Activated CD8-positive, alpha-beta memory T cell treated with anti-CD3 and anti-CD28 coated beads, Interleukin-2, amount 50 U/mL, for 4 hours (primary cell): ENCODE data around the gene PXDC1.
"Not testable (repeated sequence)": the region's sequence is repeated elsewhere in the genome, so short reads cannot be mapped to it uniquely, and the experiment has no call there.

Source experiments
- DNase-seq: peaks from one replicate; pipeline ENCODE4 v3.0.0-alpha.2; 2020

Gene PXDC1

DNA sequence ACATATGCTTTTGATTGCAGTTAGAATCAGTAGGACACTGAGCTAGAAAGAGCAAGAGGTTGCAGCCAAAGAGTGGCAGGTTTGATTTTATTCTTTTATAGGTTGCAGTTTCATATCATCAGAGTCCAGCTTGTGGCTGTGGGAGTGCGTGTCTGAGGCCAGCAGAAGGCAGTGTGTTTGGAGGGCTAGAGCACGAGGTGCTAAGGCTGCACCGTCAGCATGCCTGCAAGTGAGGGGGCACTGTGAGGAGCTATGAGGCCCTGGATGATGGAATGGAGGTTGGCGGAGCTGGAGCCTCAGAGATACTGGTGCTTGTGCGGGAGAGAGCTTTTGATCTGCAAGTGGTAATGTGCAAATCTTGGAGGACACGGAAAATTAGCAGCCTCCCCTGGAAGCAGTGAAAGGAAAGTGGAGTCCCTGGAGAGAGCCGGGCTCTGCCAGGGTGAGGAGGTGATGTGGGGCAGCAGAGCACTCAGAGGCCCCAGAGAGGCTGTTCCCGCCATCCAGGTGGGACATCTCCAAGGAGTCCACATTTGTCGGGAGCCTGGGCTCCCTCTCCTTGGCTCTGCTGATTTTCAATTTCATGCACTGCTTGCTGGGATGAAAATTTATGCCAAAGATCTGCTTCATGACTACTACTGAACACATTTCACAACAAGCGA, 43.6 kb downstream of the PXDC1 start:
- DNase-seq, result no peak

DNA sequence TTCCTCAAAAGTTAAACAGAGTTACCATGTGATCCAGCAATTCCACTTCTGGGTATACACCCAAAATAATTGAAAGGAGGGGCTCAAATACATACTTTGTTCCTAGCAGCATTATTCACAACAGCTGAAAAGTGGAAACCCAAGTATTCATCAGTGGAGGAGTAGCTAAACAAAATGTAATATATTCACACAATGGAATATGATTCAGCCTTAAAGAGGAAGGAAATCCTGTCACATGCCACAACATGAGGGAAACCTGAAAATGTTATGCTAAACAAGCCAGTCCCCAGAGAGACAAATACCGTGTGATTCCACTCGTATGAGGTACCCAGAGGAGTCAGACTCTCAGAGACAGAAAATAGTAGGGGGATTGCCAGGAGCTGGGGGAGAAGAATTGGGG, 44.5 kb downstream of the PXDC1 start:
- DNase-seq, result no peak

DNA sequence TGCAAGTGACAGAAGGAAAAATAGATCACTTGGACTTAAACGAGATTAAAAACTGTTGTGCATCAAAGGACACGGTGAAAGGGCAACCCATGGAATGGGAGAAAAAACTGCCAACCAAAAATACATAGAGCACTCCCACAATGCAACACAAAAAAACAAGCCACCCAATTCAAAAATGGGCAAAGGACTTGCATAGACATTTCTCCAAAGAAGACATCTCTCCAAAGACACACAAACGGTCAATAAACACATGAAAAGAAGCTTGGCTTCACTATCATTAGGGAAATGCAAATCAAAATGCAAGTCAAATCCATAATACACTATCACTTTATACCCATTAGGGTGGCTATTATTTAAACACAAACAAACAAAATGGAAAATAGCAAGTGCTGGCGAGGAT, 45.0 kb downstream of the PXDC1 start:
- no peak for DNase-seq

DNA sequence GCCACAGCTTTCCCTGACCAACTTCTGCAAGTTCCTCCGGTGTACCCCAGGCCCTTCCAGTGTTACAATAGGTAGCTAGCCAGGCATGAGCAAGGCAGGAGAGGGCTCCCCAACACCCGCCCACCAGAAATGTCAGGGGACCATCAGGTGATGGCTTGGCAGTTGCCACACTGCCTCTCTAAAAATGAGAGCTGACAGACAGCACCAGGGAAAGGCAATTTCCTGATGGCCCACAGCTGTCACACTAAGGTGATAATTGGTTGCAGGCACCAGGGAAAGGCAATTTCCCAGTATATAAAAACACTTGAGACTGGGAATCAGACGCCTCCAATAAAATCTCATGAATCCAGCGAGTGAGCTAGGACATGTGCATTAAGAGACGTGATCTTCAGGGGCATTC, 49.9 kb downstream of the PXDC1 start:
- no peak for DNase-seq

DNA sequence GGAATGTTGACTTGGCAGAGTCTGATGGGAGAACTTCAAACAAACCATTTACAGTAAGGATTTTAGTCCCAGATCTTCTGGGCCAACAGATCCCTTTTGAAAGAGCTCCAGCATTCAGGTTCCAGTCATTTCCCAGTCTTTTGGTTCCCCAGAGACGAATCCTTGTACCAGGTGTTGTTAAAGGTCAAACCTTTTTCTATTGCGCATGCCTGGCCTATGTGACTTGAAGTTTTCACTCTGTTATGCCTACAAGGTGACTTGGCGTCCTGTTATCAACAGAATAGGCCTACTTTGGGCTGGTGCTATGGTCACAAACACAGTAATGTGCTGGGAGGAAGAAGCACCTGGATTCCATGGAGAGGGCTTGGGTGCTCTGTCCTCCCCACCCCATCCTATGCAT, 52.3 kb downstream of the PXDC1 start:
- no peak for DNase-seq

DNA sequence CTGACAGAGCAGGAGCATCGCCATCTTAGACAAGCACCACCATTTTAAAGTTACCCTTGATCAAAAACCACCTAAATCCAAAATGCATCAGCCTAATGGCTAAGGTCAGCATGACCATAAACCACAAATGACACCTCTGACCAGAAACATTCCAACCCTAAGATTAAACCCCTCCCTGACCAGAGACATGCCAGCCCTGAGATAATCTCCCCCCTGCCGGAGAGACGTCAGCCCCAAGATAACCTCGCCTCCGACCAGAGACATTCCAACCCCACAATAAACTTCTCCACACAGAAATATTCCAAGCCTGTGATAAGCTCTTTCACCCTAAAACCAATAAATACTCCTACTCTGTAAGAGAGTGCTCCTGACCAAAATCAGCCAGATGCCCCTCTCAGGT, 53.5 kb downstream of the PXDC1 start:
- DNase-seq, result no peak

DNA sequence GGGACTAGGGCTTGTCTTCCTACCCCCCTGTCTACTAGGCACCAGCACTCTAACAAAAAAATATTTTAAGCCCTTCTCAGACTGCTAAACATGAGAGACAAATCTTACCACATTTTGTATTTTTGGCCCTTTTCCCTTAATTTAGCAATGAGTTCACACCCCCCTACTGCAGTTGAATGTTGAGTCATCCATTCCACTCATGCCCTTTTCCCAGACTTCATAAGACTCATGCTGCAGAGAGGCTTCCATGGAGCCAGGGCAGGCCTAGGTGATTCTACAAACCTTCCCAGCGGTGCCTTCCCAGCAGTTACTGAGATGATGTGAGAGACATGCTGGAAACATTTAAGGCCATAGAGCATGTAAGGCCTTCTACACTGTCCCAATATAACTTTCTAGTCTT, 53.9 kb downstream of the PXDC1 start:
- DNase-seq, result no peak

DNA sequence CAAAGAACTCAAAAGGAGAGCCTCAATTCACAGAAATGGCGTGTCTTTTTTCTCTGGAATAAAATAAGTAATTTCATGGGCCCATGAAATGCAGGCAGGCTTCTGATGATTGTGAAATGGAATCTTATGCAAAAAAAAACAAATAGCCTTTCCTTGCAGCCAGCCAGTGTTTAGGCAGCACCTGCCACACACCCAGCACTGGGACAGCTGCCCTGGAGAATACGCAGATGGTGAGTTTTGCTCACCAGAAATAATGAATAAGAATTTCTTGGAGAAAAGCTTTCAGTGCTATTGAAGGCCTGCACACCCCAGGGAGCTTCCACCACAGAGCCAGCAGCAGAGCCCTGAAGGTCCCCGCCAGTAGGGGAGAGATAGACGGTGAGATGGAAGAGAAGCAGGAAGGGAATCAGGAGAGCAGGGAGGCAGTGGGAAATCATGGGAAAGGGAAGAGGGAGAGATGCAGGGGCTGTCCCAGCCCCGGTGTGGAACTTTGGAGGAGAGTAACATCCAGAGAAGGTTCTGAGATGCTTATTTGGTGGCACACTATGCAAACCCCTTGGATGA, 54.9 kb downstream of the PXDC1 start:
- no peak for DNase-seq

DNA sequence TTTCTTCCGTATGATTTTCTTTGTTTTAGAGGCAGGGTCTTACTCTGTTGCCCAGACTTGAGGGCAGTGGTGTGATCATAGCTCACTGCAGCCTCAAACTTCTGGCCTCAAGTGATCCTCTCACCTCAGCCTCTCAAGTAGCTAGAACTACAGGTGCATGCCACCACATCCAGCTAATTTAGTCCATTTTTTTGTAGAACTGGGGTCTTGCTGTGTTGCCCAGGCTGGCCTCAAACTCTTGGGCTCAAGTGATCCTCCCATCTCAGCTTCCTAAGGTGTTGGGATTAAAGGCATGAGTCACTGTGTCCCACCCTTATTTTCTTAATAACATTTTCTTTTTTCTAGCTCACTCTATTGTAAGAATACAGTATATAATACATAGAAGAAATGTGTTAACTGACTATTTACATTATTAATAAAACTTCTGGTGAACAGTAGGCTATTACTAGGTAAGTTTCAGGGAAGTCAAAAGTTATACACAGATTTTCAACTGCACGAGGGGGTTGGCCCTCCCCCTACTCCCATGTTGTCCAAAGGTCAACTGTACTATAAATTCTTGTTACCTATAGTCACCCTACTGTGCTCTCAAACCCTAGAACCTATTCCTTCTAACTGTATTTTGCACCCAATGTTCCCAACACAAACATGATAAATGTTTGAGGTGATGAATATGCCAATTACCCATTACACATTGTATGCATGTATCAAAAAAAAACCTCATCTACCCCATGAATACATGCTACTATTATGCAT, 56.3 kb downstream of the PXDC1 start:
- no peak for DNase-seq

DNA sequence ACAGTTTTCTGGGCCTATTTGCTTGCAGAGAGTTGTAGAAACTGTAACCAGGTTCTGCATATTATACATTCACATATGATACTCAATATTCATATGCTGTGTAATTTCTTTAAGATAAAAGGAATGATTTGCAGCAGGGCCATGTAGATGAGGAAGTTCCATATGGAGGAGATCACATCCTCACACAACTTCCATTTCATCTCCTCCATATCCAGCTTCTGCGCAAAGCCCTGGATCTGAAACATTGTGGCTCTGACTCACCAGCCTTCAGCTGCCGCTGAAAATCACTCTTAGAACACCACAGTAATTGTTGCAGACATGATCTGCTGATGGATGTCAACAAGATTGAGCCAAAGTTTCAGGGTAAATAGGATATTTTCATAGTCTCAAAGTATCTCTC, 57.7 kb downstream of the PXDC1 start:
- no peak for DNase-seq

DNA sequence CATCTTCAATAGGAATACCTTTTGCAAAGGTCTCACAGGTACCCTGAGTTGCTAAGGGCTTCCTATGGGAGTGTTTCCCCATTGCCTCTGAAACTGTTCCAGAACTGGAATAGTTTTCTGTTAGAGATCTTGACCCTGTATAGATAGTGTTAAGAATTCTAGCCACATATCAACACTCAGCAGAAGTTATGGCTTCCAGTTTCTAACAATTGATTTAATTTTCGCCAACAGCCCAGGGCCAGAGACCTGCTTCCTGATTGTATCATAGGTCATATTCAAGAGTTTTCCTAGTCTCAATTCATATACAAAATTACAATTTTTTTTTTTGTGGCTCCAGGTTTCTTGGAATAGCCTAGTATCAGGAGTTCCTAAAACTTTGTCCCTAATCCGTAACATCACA, 61.0 kb downstream of the PXDC1 start:
- DNase-seq, result no peak

DNA sequence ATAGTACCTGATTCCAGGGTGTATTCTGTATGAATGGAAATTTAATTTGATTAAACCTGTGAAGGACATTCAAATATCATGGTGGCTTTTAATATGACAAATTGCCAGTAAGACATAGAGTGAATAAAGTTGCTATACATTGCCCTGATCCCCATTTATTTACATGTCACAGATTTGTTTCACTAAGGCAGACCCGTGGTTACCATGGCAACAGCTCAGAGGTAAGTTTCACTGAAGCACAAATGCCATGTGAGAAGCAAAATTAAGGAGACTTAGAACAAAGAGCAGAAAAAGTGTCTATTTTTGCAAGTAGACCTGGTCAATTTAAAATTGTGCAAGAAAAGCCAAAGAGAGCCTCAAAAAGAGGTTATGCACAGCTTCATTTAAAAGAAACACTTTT, 63.7 kb downstream of the PXDC1 start:
- no peak for DNase-seq

DNA sequence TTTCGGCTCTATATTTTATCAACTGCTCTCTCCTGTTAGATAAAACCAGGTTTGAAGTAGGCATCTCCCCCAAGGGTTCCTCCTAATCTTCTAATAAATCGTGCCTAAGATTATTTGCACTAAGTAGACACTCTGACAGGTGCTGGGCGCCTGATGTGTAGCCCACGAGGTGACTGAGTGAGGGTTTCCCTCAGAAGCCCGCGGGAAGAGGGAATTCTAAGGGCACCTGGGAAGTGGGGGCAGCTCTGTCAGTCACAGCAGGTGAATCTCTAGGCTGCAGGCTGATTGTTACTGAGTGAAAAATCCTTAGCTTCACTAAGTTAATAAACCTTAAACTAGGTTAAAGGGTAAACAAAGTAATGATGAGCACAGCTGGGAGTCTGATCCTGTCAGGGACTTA, 68.2 kb downstream of the PXDC1 start:
- DNase-seq, result no peak

DNA sequence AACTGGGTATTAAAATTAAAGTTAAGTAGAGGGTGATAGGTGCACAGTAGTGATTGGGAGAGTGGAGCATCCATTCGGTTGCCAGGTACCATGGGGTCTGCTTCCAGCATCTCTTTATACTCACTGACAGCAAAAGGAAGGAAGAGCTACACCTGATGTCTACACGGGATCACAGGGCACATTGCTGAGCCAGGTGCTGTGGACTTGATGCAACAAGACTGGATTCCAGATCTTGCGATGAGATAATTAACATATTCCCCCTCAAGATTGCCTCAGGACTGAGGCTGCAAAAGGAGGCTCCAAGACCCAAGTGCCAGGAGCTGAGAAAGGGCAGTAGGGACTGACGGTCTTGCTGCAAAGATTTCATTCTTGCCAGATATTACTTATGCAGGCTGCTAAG, 72.6 kb downstream of the PXDC1 start:
- DNase-seq, result no peak

DNA sequence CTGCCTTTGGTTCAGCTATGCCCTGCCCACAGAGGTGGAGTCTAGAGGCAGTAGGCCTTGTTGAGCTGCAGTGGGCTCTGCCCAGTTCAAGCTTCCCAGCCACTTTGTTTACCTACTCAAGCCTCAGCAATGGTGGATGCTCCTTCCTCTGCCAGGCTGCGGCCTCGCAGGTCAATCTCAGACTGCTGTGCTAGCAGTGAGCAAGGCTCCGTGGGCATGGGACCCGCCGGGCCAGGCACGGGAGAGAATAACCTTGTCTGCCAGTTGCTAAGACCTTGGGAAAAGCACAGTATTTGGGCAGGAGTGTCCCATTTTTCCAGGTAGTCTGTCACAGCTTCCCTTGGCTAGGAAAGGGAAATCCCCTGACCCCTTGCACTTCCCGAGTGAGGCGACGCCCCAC, 73.8 kb downstream of the PXDC1 start:
- DNase-seq, result not testable (repeated sequence)

DNA sequence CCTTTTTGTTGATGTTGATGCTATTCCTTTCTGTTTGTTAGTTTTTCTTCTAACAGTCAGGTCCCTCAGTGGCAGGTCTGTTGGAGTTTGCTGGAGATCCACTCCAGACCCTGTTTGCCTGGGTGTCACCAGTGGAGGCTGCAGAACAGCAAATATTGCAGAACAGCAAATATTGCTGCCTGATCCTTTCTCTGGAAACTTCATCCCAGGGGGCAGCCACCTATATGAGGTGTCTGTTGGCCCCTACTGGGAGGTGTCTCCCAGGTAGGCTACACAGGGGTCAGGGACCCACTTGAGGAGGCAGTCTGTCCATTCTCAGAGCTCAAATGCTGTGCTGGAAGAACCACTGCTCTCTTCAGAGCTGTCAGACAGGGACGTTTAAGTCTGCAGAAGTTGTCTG, 74.2 kb downstream of the PXDC1 start:
- not testable (repeated sequence) for DNase-seq
